Stimulated activated CD4-positive, alpha-beta T cell treated with anti-CD3 and anti-CD28 coated beads, Interleukin-12 subunit alpha, Interleukin-12 subunit beta, amount 100 ng/mL, for 24 hours (primary cell): ENCODE measurements around the gene CADPS.

Experiments used
- DNase-seq, 2 experiments: peaks; one replicate each; pipeline ENCODE4 v3.0.0-alpha.2; 2020; ENCODE audit warnings: low read depth in 2 of 2

The CADPS gene

DNA sequence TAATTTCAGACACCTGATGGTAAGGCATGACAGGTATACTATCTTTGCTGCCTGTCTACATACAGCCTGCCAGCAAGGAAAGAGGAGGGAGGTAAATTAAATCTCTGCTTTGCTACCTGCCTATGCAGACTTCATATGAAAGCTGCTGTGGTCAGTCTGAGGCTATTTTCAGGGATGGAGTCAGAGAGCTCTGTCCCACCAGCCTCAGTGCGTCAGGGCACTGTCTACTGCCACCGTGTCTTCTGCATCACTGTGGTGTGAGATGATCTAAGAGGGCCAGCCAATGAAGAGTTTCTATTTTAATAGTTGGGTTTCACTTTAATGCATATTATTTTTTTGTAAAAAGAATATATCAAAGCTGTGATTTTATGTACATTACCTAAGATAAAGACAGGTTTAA lies 125.6 kb downstream of the CADPS start:
- DNase-seq = no peak

GRCh38 chr3:62749130-62749529 lies 126.1 kb downstream of the CADPS start:
- DNase-seq = no peak

DNA sequence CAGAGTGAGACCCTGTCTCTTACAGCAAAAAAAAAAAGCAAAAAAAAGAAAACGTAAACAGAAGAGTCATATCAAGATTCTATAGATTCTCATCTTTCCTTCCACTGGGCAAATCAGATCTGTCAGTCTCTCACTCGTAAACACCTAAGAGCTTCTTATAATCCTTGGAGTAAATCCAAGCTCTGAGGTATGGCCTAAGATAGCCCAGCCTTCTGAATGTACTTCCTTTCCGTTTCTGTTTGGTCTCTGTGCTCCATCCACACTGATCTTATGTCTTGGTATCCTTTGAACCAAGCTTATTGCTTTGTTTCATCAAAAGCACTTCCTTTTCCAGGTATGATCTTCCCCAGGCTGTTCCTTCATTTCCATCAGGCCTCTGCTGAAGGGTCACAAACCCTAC lies 137.8 kb downstream of the CADPS start:
- DNase-seq = no peak

DNA sequence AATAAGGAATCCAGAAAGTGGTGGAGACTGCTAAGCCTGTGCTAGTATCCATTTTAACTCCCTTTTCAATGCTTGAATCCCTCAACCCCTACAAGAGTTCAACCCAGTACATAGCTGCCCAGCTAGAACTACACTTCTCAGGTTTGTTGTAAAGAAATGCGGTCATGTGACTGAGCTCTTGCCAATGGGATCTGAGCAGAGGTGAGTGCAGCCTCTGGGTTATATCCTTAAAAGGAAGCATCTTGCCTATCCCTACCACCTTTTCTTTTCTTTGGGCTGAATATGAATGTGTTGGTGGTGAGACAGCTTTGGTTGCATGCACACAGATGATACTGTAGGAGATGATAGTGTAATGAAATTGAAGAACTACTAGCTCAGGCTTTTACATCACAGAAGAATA lies 139.7 kb downstream of the CADPS start:
- DNase-seq = no peak

DNA sequence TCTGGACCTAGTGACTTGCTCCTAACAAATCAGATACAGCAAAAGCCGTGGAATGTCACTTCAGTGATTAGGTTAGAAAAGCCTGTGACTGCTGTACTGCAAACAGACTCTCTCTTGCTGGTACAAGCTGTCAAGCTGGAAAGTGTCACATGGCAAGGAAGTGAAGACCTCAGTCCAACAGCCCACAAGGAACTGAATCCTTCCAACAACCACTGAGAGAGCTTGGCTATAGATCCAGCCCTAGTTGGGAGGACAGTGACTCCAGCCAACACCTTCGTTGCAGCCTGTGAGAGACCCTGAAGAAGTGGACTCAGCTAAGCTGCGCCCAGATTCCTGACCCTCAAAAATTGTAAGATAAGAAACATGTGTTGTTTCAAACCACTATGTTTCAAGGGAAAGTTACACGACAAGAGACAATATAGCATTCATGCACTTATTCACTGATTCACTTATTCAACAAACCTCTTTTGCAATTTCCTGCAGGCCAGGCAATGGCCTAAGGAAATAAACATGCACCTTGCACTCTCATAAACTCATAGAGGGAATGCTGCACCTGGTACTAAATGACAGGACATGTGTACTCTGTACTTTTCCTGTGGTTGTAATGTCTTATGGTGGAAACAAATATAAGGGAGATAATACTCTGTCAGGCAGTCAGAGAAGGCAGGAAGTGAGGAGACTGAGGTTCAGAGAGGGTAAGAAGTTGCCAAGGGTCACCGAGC lies 142.9 kb downstream of the CADPS start:
- no peak for DNase-seq

GRCh38 chr3:62727981-62728380 lies 147.2 kb downstream of the CADPS start:
- DNase-seq = no peak

- no peak for DNase-seq
These were observed 147.7 kb downstream of the CADPS start for GRCh38 chr3:62727536-62727935.

DNA sequence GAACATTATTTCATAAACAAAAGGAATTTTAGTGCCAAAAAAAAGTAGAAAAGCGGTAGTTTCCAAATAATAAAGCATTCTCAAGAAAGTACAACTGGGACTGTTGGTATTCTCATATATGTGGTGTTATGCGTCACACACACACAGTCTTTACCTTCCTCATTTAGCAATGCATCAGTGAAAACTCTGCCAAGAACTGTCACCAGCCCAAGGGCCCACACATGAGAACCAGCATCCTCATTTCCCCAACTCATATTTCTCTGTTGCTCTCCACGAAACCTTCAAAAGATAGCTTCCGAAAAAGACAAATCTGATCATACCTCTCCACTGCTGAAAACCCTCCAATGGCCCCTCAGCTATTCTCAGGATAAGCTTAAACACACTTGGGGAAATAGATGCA lies 150.7 kb downstream of the CADPS start:
- no peak for DNase-seq

DNA sequence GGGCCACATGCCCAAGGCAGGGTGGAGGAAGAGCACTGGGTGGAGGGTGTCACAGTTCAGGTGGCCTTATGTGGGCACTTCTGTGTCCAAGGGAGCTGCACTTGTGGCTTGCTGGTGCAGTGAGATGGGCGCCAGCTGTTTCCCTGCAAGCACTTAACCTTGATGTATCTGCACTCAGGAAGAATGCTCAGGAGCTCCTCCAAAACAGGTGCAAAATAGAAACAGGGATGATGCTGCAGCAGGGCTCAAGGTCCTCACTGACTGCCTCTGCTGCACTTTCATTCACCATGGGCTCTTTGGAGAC lies 151.3 kb downstream of the CADPS start:
- DNase-seq = no peak

GRCh38 chr3:62723166-62723913 lies 151.9 kb downstream of the CADPS start:
- DNase-seq = no peak

- DNase-seq = no peak
These were observed 152.9 kb downstream of the CADPS start for GRCh38 chr3:62722344-62722743.

DNA sequence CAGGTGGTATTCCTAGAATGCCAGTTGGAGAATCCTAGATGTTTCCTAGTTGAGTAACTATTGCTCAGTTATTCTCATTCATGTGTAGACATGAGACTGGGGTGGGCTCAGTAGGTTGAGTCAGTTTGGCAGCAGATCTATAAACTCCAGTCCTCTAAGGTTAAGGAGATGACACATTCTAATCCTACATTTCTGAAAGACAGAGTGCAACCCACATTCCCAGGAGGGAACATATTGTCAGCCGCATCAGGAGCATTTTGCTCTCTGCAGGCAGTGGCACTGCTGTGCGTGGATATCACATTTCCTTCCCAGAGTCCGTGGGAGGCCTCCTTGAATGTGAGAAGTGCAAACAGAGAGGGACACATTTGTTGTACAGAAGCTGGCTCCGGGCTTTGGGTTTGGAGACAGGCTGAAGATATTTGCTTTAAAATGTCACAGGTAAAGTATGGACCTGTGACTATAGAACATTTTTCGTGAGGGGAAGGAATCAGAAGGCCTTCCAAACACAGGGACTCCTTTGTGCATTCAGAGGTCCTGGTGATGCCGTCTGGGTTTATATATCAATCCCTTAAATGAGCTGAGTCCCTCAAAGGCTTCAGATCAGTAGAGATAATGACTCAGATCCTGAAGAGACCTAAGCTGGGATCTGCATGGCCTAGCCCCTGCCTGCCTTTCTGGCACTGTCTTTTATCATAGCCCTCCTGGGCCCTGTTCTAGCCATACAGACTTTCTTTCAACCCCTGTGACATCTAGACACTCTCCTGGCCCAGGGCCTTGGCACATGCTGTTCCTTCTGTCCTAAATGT lies 156.5 kb downstream of the CADPS start:
- DNase-seq = no peak

- DNase-seq = no peak
These were observed 157.2 kb downstream of the CADPS start for GRCh38 chr3:62718011-62718410.

- no peak for DNase-seq
These were observed 162.5 kb downstream of the CADPS start for GRCh38 chr3:62712746-62713145.

DNA sequence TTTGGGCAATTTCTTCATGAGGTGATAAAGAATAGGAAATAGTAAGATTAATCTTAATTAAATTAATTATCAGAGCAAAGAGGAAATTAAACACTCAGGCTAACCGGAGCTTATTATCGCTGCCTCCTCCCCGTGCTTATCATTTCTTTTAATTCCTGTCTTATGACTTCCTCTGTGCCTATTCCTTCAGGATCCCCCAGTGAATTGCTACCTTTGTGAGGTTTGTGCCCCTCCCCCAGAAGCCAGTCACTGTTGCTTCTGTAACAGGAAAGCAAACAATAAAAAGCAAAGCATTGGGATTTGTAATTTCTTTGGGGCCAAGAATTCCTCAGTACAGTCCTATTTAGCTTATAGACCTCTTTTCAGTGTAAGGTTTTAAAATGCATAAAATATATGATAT lies 164.5 kb downstream of the CADPS start:
- no peak for DNase-seq

DNA sequence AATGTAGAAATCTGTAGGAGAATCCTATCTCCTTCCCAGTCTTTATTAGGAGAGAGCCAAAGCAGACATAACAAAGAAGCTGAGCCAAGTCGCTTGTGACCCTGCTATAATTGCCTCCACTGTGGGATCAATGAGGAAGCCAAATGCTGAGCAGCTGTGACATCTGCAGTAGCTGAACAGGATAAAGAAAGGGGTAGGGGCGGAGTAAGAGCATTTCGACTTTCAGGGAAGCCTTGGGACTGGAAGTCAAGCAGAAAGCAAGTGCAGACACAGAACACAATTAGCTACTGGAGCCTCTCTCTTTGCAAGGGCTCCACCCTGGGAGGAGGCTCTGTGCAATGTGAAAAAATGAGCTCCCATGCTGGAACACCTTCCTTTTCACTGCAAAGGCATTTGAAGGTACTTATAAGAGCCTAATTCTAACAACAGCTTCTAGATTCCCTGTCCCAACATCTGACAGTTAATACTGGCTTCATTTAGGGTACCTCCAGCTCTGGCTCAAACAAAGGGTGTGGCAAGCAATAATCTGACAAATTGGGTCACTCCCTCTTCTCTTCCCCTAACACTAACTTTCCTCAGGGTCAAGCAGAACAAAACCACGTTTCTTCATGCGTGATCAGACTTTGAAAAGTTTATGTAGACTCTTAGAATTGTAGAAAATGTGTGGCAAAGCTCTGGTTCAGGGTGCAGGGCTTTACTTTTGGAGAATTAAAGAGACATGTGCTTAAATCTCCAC lies 166.4 kb downstream of the CADPS start:
- no peak for DNase-seq

DNA sequence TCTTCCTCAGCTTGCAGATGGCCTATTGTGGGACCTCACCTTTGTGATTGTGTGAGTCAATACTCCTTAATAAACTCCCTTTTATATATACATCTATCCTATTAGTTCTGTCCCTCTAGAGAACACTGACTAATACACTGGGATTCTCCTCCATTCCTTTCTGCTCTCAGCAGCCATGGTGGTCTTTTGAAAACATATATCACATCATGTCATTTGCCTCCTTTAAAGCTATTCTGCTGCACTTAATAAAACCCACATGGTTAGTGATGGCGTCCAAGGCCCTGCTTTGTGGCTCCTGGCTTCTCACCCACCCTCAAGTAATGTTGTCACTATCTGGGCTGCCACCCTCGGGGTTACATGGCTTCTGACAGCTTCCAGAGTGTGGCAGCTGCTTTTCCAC lies 169.5 kb downstream of the CADPS start:
- no peak for DNase-seq

DNA sequence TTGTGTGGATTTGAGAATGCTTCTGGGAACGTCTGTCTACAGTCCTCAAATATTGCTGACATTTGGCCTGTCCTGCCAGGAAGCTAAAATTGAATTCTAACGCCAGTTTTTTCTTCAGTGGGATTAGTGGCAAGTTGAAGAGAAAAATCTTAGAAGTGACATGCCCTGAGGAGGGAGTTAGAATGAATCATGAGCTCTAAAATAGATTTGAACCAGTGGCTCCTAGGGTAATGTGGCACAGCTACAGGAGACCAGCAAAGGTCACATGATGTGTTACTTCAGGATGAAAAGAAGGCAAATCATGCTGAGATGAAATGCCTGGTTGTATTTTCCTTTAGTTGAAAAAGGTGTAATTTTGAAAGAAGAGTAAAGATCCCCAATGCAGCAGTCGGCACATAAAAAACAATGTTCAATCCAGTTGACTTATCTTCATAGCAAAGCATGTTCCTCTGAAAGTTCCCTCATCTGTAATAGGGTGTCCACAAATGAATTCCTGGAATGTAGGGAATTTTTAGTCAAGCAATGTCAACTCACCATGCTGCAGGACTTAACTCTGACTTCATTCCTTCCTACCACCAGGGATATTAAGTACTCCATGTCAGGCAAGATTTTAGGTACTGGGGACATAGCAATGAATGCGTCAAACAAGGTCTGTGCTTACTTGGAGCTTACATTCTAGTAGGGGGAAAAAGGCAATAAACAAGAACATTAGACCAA lies 171.6 kb downstream of the CADPS start:
- no peak for DNase-seq

DNA sequence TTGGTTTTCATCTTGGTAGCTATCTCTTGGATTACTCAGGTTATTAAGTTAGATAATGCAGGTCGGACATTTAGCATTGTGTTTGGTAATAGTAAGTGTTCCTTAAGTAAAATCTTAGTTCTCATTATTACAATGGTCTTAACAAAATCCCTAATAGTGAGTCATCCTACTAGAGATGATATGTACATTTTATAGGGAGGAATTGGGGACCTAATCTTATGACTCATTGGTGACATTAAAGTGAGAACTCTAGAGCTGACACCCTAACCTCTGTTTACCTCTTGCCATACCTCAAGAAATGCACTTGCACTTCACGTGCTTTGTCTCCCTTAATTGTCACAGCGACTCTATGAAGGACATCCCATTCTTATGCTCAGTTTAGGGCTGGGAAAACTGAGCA lies 174.9 kb downstream of the CADPS start:
- DNase-seq = no peak

DNA sequence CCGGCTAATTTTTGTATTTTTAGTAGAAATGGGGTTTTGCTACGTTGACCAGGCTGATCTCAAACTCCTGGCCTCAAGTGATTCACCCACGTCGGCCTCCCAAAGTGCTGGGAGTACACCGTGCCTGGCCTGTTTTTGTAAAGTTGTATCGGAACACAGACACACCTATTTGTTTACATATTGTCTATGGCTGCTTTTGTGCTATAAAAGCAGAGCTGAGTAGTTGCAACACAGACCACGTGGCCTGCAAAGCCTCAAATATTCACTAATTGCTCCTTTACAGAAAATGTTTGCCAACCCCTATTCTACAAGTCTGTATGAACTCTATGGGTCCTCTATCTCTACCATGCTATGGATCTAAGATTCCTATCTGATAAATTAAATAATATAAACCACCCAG lies 175.5 kb downstream of the CADPS start:
- no peak for DNase-seq

GRCh38 chr3:62696011-62696410 lies 179.2 kb downstream of the CADPS start:
- DNase-seq = no peak

DNA sequence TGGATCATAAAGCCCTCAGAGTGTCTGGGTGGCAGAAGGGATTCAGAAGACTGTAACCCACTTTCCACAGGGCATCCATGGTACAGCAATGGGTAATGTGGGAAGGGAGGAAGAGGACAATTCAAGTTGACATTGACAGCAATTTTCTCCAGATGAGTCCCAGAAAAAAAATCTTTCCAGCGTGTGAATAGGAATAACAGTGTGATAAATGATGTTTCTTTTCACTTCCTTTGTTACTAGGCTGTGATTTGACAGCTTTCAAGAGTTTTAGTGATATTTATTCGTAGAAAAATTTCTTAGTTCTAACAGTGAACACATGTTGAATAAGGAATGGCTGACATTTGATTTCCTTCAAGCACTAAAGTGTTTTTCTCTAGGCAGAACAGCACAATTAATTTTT lies 186.4 kb downstream of the CADPS start:
- DNase-seq = no peak
